CD4-positive, alpha-beta T cell (primary cell): ENCODE results near the gene PTH2. TPM values are rescaled to one million over a fixed set of nuclear protein-coding genes. Genes with fewer than 3 reads are reported as not detected.

ENCODE experiments used
- ATAC-seq: fragments of 200-7000 bp; cut with Tn5 transposase; one replicate; pipeline ENCODE4 v1.10.0; 2022; ENCODE audit warnings: mild to moderate bottlenecking; ENCODE audit not compliant: poor library complexity
- CTCF ChIA-PET: fragments of 350-600 bp; sonication (Branson Sonifier 250); formaldehyde crosslinking; loops from one replicate; lab custom pipeline; 2021; ENCODE audit warnings: antibody characterized with exemption, inconsistent platforms; lab: Charles Lee
- POLR2A ChIA-PET: fragments of 350-600 bp; sonication (Branson Sonifier 250); formaldehyde crosslinking; loops from one replicate; lab custom pipeline; 2021; ENCODE audit warnings: antibody characterized with exemption, inconsistent platforms; lab: Charles Lee
- DNase-seq, 14 experiments: peaks; one replicate each; pipeline ENCODE4 v3.0.0-alpha.2; 2013 to 2020; ENCODE audit warnings: mixed read lengths in 2 of 14
- H3K27ac ChIP-seq, 2 donors: one replicate each; pipeline versions ENCODE4 v1.5.1 to v1.7.0; 2013; ENCODE audit warnings: low read length in 2 of 2, low read depth in 1 of 2, mild to moderate bottlenecking in 1 of 2
- H3K27me3 ChIP-seq, 2 experiments: 1 replicate in 1 of 2; 2 replicates in 1 of 2; pipeline versions ENCODE4 v1.6.1 to v1.7.0; 2013; ENCODE audit warnings: low read length in 2 of 2, control low read depth in 1 of 2, mild to moderate bottlenecking in 1 of 2, moderate library complexity in 1 of 2; ENCODE audit not compliant: insufficient read depth in 2 of 2, control insufficient read depth in 1 of 2
- H3K36me3 ChIP-seq: one replicate; pipeline ENCODE4 v1.6.1; 2013; ENCODE audit warnings: low read length, control low read depth; ENCODE audit not compliant: insufficient read depth
- H3K4me1 ChIP-seq: one replicate; pipeline ENCODE4 v1.6.1; 2013; ENCODE audit warnings: low read length, control low read depth; ENCODE audit not compliant: insufficient read depth
- H3K4me3 ChIP-seq: one replicate; pipeline ENCODE4 v1.5.1; 2013; ENCODE audit warnings: mild to moderate bottlenecking, low read length, moderate library complexity
- H3K9me3 ChIP-seq, 2 experiments: 1 replicate in 1 of 2; 2 replicates in 1 of 2; pipeline versions ENCODE4 v1.6.1 to v1.7.0; 2013; ENCODE audit warnings: low read length in 2 of 2, mild to moderate bottlenecking in 2 of 2, control low read depth in 1 of 2, moderate library complexity in 1 of 2; ENCODE audit not compliant: control insufficient read depth in 1 of 2, insufficient read depth in 1 of 2
- H3K27ac Mint-ChIP-seq: one replicate; pipeline ENCODE4 v1.8.0; 2020; ENCODE audit warnings: mixed read lengths
- H3K27me3 Mint-ChIP-seq: one replicate; pipeline ENCODE4 v1.8.0; 2021; ENCODE audit warnings: mixed read lengths
- H3K36me3 Mint-ChIP-seq: one replicate; pipeline ENCODE4 v1.8.0; 2021; ENCODE audit warnings: low read depth, mixed read lengths
- H3K4me1 Mint-ChIP-seq: one replicate; pipeline ENCODE4 v1.8.0; 2021; ENCODE audit warnings: low read depth, mixed read lengths
- H3K4me3 Mint-ChIP-seq: one replicate; pipeline ENCODE4 v1.8.0; 2020; ENCODE audit warnings: mild to moderate bottlenecking, mixed read lengths
- H3K9me3 Mint-ChIP-seq: one replicate; pipeline ENCODE4 v1.8.0; 2020; ENCODE audit warnings: mixed read lengths
- CTCF ChIP-seq: fragments of 200-600 bp; IDR thresholded peaks from one replicate; pipeline ENCODE4 v1.8.0; 2022; ENCODE audit warnings: antibody characterized with exemption, mild to moderate bottlenecking
- intact Hi-C, 2 experiments: fragments of 100-400 bp; cut with DNase I in 1 of 2; cut with micrococcal nuclease in 1 of 2; formaldehyde crosslinking; loops; one replicate each; pipeline versions ENCODE4 v1.15.1 to v1.9.0; 2023 to 2025; cut with DNase I, micrococcal nuclease
- total RNA-seq, 174 experiments: library from RNA in 2 of 174; stranded (reverse) in 2 of 174; gene quantifications; one replicate each; pipeline ENCODE4 v1.2.3 and lab custom pipeline; 2021 to 2026

The PTH2 gene
- total RNA-seq, 2 experiments from 2014 or later: not detected

DNA sequence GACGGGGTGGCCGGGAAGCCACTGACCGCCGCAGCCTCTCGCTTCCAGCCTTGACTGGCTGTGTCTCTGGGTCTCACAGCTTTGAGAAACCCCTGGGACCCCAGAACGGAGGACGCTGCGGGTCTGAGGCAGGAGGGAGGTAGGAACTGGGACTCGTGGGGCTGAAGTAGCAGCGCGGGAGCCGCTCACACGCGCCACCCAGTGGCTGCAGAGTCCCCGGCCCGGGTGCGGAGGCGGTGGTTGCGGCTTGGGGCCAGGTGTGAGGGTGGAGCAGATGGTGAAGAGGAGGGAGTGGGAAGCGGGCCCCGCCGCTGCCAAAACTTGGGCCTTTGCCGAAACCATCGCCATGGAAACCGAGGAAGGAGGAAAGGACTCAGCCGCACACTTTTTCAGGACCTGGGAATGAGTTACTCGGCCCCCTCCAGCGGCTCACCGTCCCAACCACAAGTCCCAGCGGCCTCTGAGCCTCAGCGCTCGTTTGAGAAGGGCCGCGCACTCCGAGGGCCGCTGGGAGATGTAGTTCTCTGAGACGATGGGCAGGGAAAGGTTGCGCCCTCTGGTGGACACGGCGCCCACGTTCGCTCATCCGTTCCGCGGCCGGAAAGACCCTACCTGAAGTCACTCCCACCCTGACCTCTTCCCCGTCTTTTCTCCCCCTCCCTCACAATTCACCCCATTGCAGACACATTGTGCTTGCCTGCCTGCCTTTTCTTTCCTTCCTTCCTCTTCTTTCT lies 20.3 kb upstream of the PTH2 start:
- intact Hi-C loops: loop anchor here (1.0 to 10.0 kb wide), 7 partner anchors 8 to 449 kb away; partner anchors contain the start of genes FLT3LG (in 1 of the 2), GYS1 (in 1 of the 2), PIH1D1 (in 1 of the 2) and RUVBL2 (in 1 of the 2)
- TF ChIP-seq CTCF: peak; percentile 95
- H3K9me3 ChIP-seq: no peaks in the 10 kb centered on the region
- Mint-ChIP-seq H3K27ac (peak overlapping the region; percentile 84), H3K4me1 (peaks cover 41% of the 10 kb centered on the region), H3K9me3 (no peaks in the 10 kb centered on the region), H3K4me3 (peak overlapping the region; percentile 85), H3K27me3 (peaks cover 47% of the 10 kb centered on the region), H3K36me3 (peaks cover 34% of the 10 kb centered on the region)
- peaks cover 47% of the 10 kb centered on the region for H3K4me1 ChIP-seq
- H3K27me3 ChIP-seq: peaks cover 39% of the 10 kb centered on the region in 2 experiments
- no peak overlapping the region for H3K27ac ChIP-seq
- peak; percentile 89 for ATAC-seq
- H3K4me3 ChIP-seq: peak overlapping the region; percentile 66
- DNase-seq: peak; percentile 89 to 96 (median 91)
- ChIA-PET POLR2A (interaction anchor here (0.7 to 1.9 kb wide), 7 partner anchors 26 to 52 kb away, joined by 3 to 5 read pairs (median 3); partner anchors contain the start of gene FLT3LG), CTCF (interaction anchor here (0.6 to 3.9 kb wide), 14 partner anchors 8 to 187 kb away, joined by 3 to 19 read pairs (median 4); partner anchors contain the start of genes CD37, FLT3LG and PIH1D1)
- H3K36me3 ChIP-seq: peaks cover 16% of the 10 kb centered on the region

- ATAC-seq (peak; percentile 28), DNase-seq (peak in 11 of 14 experiments; percentile 25 to 74 (median 51))
- Mint-ChIP-seq H3K27ac (peak overlapping the region; percentile 84), H3K9me3 (no peaks in the 10 kb centered on the region), H3K4me1 (peaks cover 36% of the 10 kb centered on the region), H3K36me3 (peaks cover 29% of the 10 kb centered on the region), H3K4me3 (peak overlapping the region; percentile 85), H3K27me3 (peaks cover 54% of the 10 kb centered on the region)
- Histone ChIP-seq H3K27ac (no peak overlapping the region), H3K4me1 (peaks cover 41% of the 10 kb centered on the region), H3K4me3 (peak overlapping the region; percentile 66), H3K9me3 (no peaks in the 10 kb centered on the region), H3K36me3 (peaks cover 11% of the 10 kb centered on the region), H3K27me3 (peaks cover 45 to 46% of the 10 kb centered on the region in 2 experiments)
- CTCF ChIA-PET: interaction anchor here (0.7 to 3.9 kb wide), 10 partner anchors 9 to 107 kb away, joined by 3 to 19 read pairs (median 4); partner anchors contain the start of genes CD37, FLT3LG and PIH1D1
- POLR2A ChIA-PET: interaction anchor here (0.9 to 1.9 kb wide), 5 partner anchors 28 to 51 kb away, joined by 3 to 6 read pairs (median 4); no protein-coding TSS in a partner anchor
- intact Hi-C loops: loop anchor here (1.0 to 10.0 kb wide), 7 partner anchors 8 to 448 kb away; partner anchors contain the start of genes FLT3LG (in 1 of the 2), GYS1 (in 1 of the 2), PIH1D1 (in 1 of the 2) and RUVBL2 (in 1 of the 2)
- no peak for TF ChIP-seq CTCF
Measured at GRCh38 chr19:49442771-49443365, 19.6 kb upstream of the PTH2 start.

- Mint-ChIP-seq H3K9me3 (no peaks in the 10 kb centered on the region), H3K27ac (no peak overlapping the region), H3K36me3 (peaks cover 24% of the 10 kb centered on the region), H3K4me1 (peaks cover 36% of the 10 kb centered on the region), H3K27me3 (peaks cover 59% of the 10 kb centered on the region), H3K4me3 (peak overlapping the region; percentile 85)
- Histone ChIP-seq H3K36me3 (peaks cover 10% of the 10 kb centered on the region), H3K4me1 (peaks cover 36% of the 10 kb centered on the region), H3K4me3 (no peak overlapping the region), H3K9me3 (no peaks in the 10 kb centered on the region), H3K27me3 (peaks cover 50 to 51% of the 10 kb centered on the region in 2 experiments), H3K27ac (no peak overlapping the region)
- intact Hi-C loops: loop anchor here in 1 of 2 experiments (5.0 to 10.0 kb wide), 2 partner anchors 110 to 448 kb away; partner anchors contain the start of genes GYS1 and RUVBL2
- POLR2A ChIA-PET: interaction anchor here (1.1 to 1.9 kb wide), 5 partner anchors 11 to 51 kb away, joined by 3 to 6 read pairs (median 4); partner anchors contain the start of gene ALDH16A1
- CTCF ChIA-PET: interaction anchor here (0.9 to 3.9 kb wide), 6 partner anchors 11 to 51 kb away, joined by 3 to 19 read pairs (median 4); no protein-coding TSS in a partner anchor
- ATAC-seq (no peak), DNase-seq (peak in 2 of 14 experiments; percentile 6 to 55)
- TF ChIP-seq CTCF: no peak
Measured at GRCh38 chr19:49442354-49442753, 19.1 kb upstream of the PTH2 start.
